GM12878 (cell line): ENCODE measurements around the gene NAXE. TPM values are rescaled to one million over a fixed set of nuclear protein-coding genes. Genes with fewer than 3 reads are reported as not detected.
A peak's percentile ranks its signal among the peaks of the same experiment; 100 is the strongest.

Source experiments
- ATAC-seq: fragments of 200-7000 bp; cut with Tn5 transposase; 3 replicates; pipeline ENCODE4 v1.9.1; 2020; ENCODE audit warnings: mild to moderate bottlenecking, moderate library complexity
- BruUV-seq: library from RNA; stranded (reverse); fragments of 400-500 nt; replicated peaks from 2 replicates; lab custom pipeline; 2021; lab: Mats Ljungman, UMichigan
- CTCF ChIA-PET: fragments of 300-600 bp; sonication (Branson Sonifier 250); formaldehyde crosslinking; extraction: SDS; loops from one replicate; lab custom pipeline; 2021; ENCODE audit warnings: inconsistent platforms; lab: Yijun Ruan, JAX
- POLR2A ChIA-PET: fragments of 350-600 bp; formaldehyde crosslinking; extraction: SDS; loops from one replicate; lab custom pipeline; 2021; ENCODE audit warnings: inconsistent platforms; lab: Charles Lee
- RAD21 ChIA-PET: fragments of 300-600 bp; sonication (Branson Sonifier 250); formaldehyde crosslinking; loops from one replicate; lab custom pipeline; 2023; ENCODE audit warnings: antibody characterized with exemption; ENCODE audit not compliant: unreplicated experiment; lab: Charles Lee
- SMC1A ChIA-PET: fragments of 300-600 bp; sonication (Branson Sonifier 250); formaldehyde crosslinking; loops from one replicate; lab custom pipeline; 2023; ENCODE audit not compliant: unreplicated experiment, uncharacterized antibody; lab: Charles Lee
- DNase-seq: peaks from one replicate; pipeline ENCODE4 v3.0.0-alpha.2; 2011; ENCODE audit warnings: low read depth, low spot score
- FAIRE-seq: peaks from 3 replicates; lab custom pipeline; 2011; peaks lifted over from hg19 to GRCh38; lab: Jason Lieb, UNC
- H2AFZ ChIP-seq: 2 replicates; pipeline ENCODE4 v1.6.0; 2011; ENCODE audit warnings: low read depth, low read length, control low read depth; ENCODE audit not compliant: control insufficient read depth
- H3K27ac ChIP-seq: 2 replicates; pipeline ENCODE4 v1.5.1; 2011; ENCODE audit warnings: control low read depth; ENCODE audit not compliant: control insufficient read depth, insufficient read depth
- H3K27me3 ChIP-seq, 2 experiments: replicated peaks in 1 of 2; 2 replicates each; pipeline versions ENCODE4 v1.6.0 to v1.6.1; 2011; ENCODE audit warnings: low read length in 1 of 2; ENCODE audit not compliant: control insufficient read depth in 2 of 2, insufficient read depth in 2 of 2
- H3K36me3 ChIP-seq, 2 experiments: 2 replicates each; pipeline ENCODE4 v1.5.1; 2011; ENCODE audit warnings: low read length in 1 of 2; ENCODE audit not compliant: control insufficient read depth in 2 of 2, insufficient read depth in 2 of 2
- H3K4me1 ChIP-seq: 2 replicates; pipeline ENCODE4 v1.6.1; 2011; ENCODE audit warnings: mild to moderate bottlenecking, low read length, moderate library complexity, mixed read lengths; ENCODE audit not compliant: control insufficient read depth, insufficient read depth
- H3K4me2 ChIP-seq: 2 replicates; pipeline ENCODE4 v1.6.0; 2011; ENCODE audit warnings: control low read depth; ENCODE audit not compliant: control insufficient read depth, insufficient read depth
- H3K4me3 ChIP-seq: fragments of 200-600 bp; sonication (generic); 2 replicates; pipeline ENCODE4 v1.5.1; 2016
- H3K79me2 ChIP-seq: 2 replicates; pipeline ENCODE4 v1.6.0; 2011; ENCODE audit warnings: low read length; ENCODE audit not compliant: control insufficient read depth, insufficient read depth
- H3K9ac ChIP-seq: 2 replicates; pipeline ENCODE4 v1.8.0; 2011; ENCODE audit warnings: low read length, control low read depth, mixed read lengths; ENCODE audit not compliant: control insufficient read depth, insufficient read depth
- H3K9me3 ChIP-seq: replicated peaks from 3 replicates; pipeline ENCODE4 v1.5.1; 2011; ENCODE audit warnings: mild to moderate bottlenecking, low read length; ENCODE audit not compliant: control insufficient read depth, insufficient read depth
- H4K20me1 ChIP-seq: 2 replicates; pipeline ENCODE4 v1.6.0; 2011; ENCODE audit not compliant: control insufficient read depth, insufficient read depth
- ATF7 ChIP-seq: fragments of 450-650 bp; IDR thresholded peaks from 2 replicates; pipeline ENCODE4 v1.6.1; 2016; ENCODE audit warnings: low read depth, mild to moderate bottlenecking
- CHD1 ChIP-seq: IDR thresholded peaks from 2 replicates; pipeline ENCODE4 v1.6.1; 2012; ENCODE audit warnings: low read depth, low read length, improper control_type of control experiment
- CHD4 ChIP-seq: fragments of 200-600 bp; sonication (generic); IDR thresholded peaks from 2 replicates; pipeline ENCODE4 v1.6.1; 2016; ENCODE audit warnings: mild to moderate bottlenecking
- JUND ChIP-seq: IDR thresholded peaks from 2 replicates; pipeline ENCODE4 v1.6.1; 2012; ENCODE audit warnings: low read depth, mild to moderate bottlenecking, low read length, improper control_type of control experiment, moderate library complexity
- NFYA ChIP-seq: IDR thresholded peaks from 2 replicates; pipeline ENCODE4 v1.6.1; 2011; ENCODE audit warnings: low read depth, mild to moderate bottlenecking, low read length, improper control_type of control experiment, borderline replicate concordance
- RAD21 ChIP-seq: IDR thresholded peaks from 2 replicates; pipeline ENCODE4 v1.6.1; 2011; ENCODE audit warnings: mild to moderate bottlenecking, low read depth, low read length, moderate library complexity; ENCODE audit not compliant: insufficient read depth
- RB1 ChIP-seq: fragments of 450-650 bp; formaldehyde crosslinking; IDR thresholded peaks from 2 replicates; pipeline ENCODE4 v1.6.1; 2017; ENCODE audit warnings: mild to moderate bottlenecking, borderline replicate concordance
- RCOR1 ChIP-seq: conservative IDR thresholded peaks from 2 replicates; pipeline ENCODE4 v1.6.1; 2012; ENCODE audit warnings: low read depth, low read length, improper control_type of control experiment
- RUNX3 ChIP-seq: IDR thresholded peaks from 2 replicates; pipeline ENCODE4 v1.6.1; 2012; ENCODE audit warnings: low read length, inconsistent platforms
- SIX5 ChIP-seq: IDR thresholded peaks from 2 replicates; pipeline ENCODE4 v1.6.1; 2011; ENCODE audit warnings: mild to moderate bottlenecking, low read depth, low read length, moderate library complexity; ENCODE audit not compliant: severe bottlenecking
- WGBS: methylation state at CpG from one replicate; pipeline ENCODE4 v1.1.6; 2016; ENCODE audit warnings: low lambda C conversion rate; ENCODE audit not compliant: insufficient replicate concordance, insufficient coverage; ENCODE audit errors: missing lambda C conversion rate; 5-methylcytosine and 5-hydroxymethylcytosine counted together
- in situ Hi-C: fragments of 300-500 bp; cut with MboI; formaldehyde crosslinking; loops from 9 replicates; pipeline ENCODE4 v1.14.3; 2018; ENCODE audit warnings: mixed read lengths
- intact Hi-C: fragments of 100-400 bp; cut with micrococcal nuclease; formaldehyde crosslinking; loops from one replicate; pipeline ENCODE4 v1.14.2; 2022; ENCODE audit not compliant: unreplicated experiment
- polyA plus RNA-seq, 11 experiments: library from polyadenylated mRNA; depleted of rRNA in 4 of 11; unstranded in 6 of 11; stranded (reverse) in 5 of 11; fragments of >200 nt; fragmentation: Nextera tagmentation in 4 of 11; fragmentation: Illumina TruSeq in 1 of 11; extraction: Ambion mirVana in 4 of 11; extraction: Trizol in 1 of 11; gene quantifications; 1 replicate in 1 of 11; 2 replicates in 10 of 11; pipeline versions ENCODE4 v1.2.1 to v1.2.3, GENCODE V29; 2011 to 2016; ENCODE audit warnings: inconsistent platforms in 2 of 11, missing spikeins in 2 of 11, low read depth in 1 of 11
- total RNA-seq, 4 experiments: library from RNA; depleted of rRNA in 3 of 4; stranded (reverse); fragments of >200 nt in 3 of 4; fragmentation: Illumina TruSeq in 1 of 4; extraction: Trizol in 1 of 4; gene quantifications; 2 replicates each; pipeline versions ENCODE4 v1.2.1 to v1.2.3, GENCODE V29; 2013 to 2021

Gene NAXE
- total and polyA plus RNA-seq, 10 of the 15 experiments (the other 5 are each of a cell fraction or from before 2014, with no cell fraction given) = 17.8 to 93.3 (median 68.8) TPM

GRCh38 chr1:156566436-156566835 is 25.1 kb upstream of the NAXE start (continued):
- TF ChIP-seq RB1 = no peak
- no peak for TF ChIP-seq SIX5
- TF ChIP-seq CHD1 = no peak
- no peak for TF ChIP-seq RAD21
- TF ChIP-seq NFYA = no peak
- TF ChIP-seq RCOR1 = no peak
- TF ChIP-seq JUND = no peak

- ChIA-PET RAD21 (interaction anchor here (0.5 to 1.9 kb wide), 7 partner anchors 11 to 235 kb away, joined by 3 to 8 read pairs (median 4); partner anchors contain the start of gene MEF2D), CTCF (interaction anchor here (0.6 to 2.7 kb wide), 14 partner anchors 10 to 1208 kb away, joined by 3 to 16 read pairs (median 4); partner anchors contain the start of genes GPATCH4 and HAPLN2), SMC1A (interaction anchor here (0.7 to 2.6 kb wide), 14 partner anchors 12 to 90 kb away, joined by 3 to 8 read pairs (median 3); partner anchors contain the start of genes MEF2D and NAXE), POLR2A (interaction anchor here (0.6 to 1.4 kb wide), 4 partner anchors 70 to 129 kb away, joined by 4 to 5 read pairs (median 4); partner anchors contain the start of gene MEF2D)
- peak overlapping the region; percentile 84 for H3K4me2 ChIP-seq
- intact Hi-C loops = no loop called here
- BruUV-seq = no TSS peak
- no peaks in the 10 kb centered on the region for H3K9me3 ChIP-seq
- H3K79me2 ChIP-seq = no peaks in the 10 kb centered on the region
- H3K27ac ChIP-seq = no peak overlapping the region
- H3K4me3 ChIP-seq = peak overlapping the region; percentile 73
- no peaks in the 10 kb centered on the region for H3K36me3 ChIP-seq
- no peaks in the 10 kb centered on the region for H4K20me1 ChIP-seq
- FAIRE-seq = no peak
- ATAC-seq = no peak
- TF ChIP-seq CHD4 (no peak), RUNX3 (peak; percentile 23; the same call in 1 of the 2 replicates), ATF7 (peak; percentile 64)
- TF ChIP-seq, all 136 proteins: peak for 2
- Histone ChIP-seq H3K27me3 (no peaks in the 10 kb centered on the region; a peak in 1 of 4 replicates), H3K4me1 (0 out of 2 replicates have a peak, but pooled peaks cover 3% of the 10 kb centered on the region), H2AFZ (no peak overlapping the region; the same call in 1 of the 2 replicates), H3K9ac (peak overlapping the region; percentile 64; the same call in 1 of the 2 replicates)
- DNase-seq = no peak
- WGBS = 62% methylated on average over 4 of the region's 4 CpGs
- in situ Hi-C loops = no loop called here
Measured at GRCh38 chr1:156571261-156571852, 20.2 kb upstream of the NAXE start.
